Fibroblast of villous mesenchyme (primary cell): ENCODE results near the gene ACOT12. TPM values are rescaled to one million over a fixed set of nuclear protein-coding genes. Genes with fewer than 3 reads are reported as not detected.

Experiments used
- DNase-seq: peaks from one replicate; pipeline ENCODE4 v3.0.0-alpha.2; 2010; ENCODE audit warnings: low read depth
- H3K4me3 ChIP-seq: 2 replicates; pipeline ENCODE4 v1.5.1; 2011; ENCODE audit warnings: low read depth, mild to moderate bottlenecking, low read length
- total RNA-seq: library from RNA; depleted of rRNA; stranded (reverse); fragments of >200 nt; gene quantifications from 2 replicates; pipeline ENCODE4 v1.2.3, GENCODE V29; 2012
- TF ChIP-seq, protein P1 (sequence below): IDR thresholded peaks from 2 replicates; pipeline ENCODE4 v1.5.1; 2012; ENCODE audit warnings: low read depth, mild to moderate bottlenecking, low read length; ENCODE audit not compliant: insufficient read depth

Gene ACOT12
- total RNA-seq, 1 donor = not detected

DNA sequence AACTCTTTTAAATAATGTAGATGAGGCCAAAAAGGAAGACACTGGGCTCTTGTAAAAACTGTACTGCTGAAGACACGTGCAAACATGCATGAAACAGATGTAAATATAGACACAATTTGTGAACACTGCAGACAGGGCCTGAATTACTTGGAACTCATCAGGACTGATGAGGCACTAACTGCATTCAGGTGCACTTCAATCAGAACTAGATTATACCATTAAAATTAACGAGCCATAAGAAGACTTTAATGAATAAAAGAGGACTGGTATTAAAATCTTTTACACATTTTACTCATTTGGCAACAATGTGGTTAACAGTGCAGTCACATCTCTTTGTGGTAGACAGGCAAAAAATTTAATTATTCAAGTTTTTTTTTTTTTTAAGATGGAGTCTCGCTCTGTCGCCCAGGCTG, 105.9 kb downstream of the ACOT12 start:
- H3K4me3 ChIP-seq = no peak overlapping the region
- TF ChIP-seq, protein P1, sequence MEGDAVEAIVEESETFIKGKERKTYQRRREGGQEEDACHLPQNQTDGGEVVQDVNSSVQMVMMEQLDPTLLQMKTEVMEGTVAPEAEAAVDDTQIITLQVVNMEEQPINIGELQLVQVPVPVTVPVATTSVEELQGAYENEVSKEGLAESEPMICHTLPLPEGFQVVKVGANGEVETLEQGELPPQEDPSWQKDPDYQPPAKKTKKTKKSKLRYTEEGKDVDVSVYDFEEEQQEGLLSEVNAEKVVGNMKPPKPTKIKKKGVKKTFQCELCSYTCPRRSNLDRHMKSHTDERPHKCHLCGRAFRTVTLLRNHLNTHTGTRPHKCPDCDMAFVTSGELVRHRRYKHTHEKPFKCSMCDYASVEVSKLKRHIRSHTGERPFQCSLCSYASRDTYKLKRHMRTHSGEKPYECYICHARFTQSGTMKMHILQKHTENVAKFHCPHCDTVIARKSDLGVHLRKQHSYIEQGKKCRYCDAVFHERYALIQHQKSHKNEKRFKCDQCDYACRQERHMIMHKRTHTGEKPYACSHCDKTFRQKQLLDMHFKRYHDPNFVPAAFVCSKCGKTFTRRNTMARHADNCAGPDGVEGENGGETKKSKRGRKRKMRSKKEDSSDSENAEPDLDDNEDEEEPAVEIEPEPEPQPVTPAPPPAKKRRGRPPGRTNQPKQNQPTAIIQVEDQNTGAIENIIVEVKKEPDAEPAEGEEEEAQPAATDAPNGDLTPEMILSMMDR = no peak
- no peak for DNase-seq

DNA sequence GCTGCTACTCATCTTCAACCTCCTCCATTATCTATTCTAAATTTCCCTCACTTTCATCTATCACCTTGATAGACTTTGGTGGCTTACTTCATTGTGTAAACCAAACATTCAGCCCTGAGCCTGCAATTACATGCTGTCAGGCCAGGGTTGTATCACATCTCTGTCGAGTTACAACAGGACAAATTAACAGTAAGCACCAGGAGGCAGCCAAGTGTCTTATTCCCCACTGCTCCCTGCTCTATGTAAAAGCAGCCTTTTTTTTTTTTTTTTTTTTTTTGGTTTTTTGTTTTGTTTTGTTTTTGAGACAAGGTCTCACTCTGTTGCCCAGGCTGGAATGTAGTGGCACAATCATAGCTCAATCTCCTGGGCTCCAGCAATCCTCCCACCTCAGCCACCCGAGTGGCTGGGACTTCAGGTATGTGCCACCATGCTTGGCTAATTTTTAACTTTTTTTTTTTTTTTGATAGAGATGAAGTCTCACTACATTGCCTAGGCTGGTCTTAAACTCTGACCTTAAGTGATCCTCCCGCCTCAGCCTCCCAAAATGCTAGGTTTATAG, 107.8 kb downstream of the ACOT12 start:
- no peak for DNase-seq
- H3K4me3 ChIP-seq = no peak overlapping the region
- TF ChIP-seq, protein P1 = no peak

DNA sequence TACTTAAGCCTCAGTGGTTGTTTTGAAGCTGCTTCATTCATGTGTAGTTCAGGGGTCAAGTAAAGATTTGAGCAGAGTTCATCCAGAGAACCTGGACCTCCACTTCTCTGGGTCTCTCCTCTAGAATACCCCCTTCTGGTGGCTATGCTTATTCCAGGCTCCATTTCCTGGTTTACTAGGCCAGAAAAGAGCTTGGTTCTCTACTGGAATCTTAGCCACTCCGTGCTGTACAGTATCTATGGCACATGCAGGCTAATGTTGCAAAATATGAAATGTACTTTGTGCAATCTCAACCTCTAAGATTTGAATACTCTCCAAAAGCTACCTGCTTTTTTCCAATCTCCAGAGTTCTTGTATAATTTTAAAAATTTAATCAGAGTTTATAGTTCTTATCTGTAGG, 110.0 kb downstream of the ACOT12 start:
- H3K4me3 ChIP-seq = no peak overlapping the region
- DNase-seq = no peak
- TF ChIP-seq, protein P1 = no peak

Other genes starting within 250 kb of the ACOT12 start
- 0.43 and 0.97 TPM in 2 replicates for gene CKMT2, start 160.8 kb downstream of the ACOT12 start, total RNA-seq
- 23.2 and 33.7 TPM in 2 replicates for gene ZCCHC9, start 92.5 kb downstream of the ACOT12 start, total RNA-seq